Tibial nerve (tissue), 4 donors: Measurements from ENCODE around the gene ZNF14. TPM values are rescaled to one million over a fixed set of nuclear protein-coding genes. Genes with fewer than 3 reads are reported as not detected.
"Not testable (repeated sequence)": the region's sequence is repeated elsewhere in the genome, so short reads cannot be mapped to it uniquely, and the experiment has no call there.

Experiments used
- DNase-seq, 2 donors: peaks; one replicate each; pipeline ENCODE4 v3.0.0-alpha.2; 2019; ENCODE audit warnings: low spot score in 2 of 2
- H3K27ac ChIP-seq, 4 donors: fragments of 200-600 bp; sonication (generic) in 3 of 4; one replicate each; pipeline ENCODE4 v1.5.1; 2017 to 2019; ENCODE audit warnings: mild to moderate bottlenecking in 1 of 4
- H3K27me3 ChIP-seq, 2 donors: fragments of 200-600 bp; sonication (generic) in 1 of 2; one replicate each; pipeline versions ENCODE4 v1.5.1 to v1.6.0; 2017 to 2019
- H3K36me3 ChIP-seq, 3 donors: fragments of 200-600 bp; sonication (generic); one replicate each; pipeline ENCODE4 v1.5.1; 2018 to 2019
- H3K4me1 ChIP-seq, 4 donors: fragments of 200-600 bp; sonication (generic) in 3 of 4; one replicate each; pipeline ENCODE4 v1.5.1; 2017 to 2019
- H3K4me3 ChIP-seq, 4 donors: fragments of 200-600 bp; sonication (generic) in 3 of 4; one replicate each; pipeline ENCODE4 v1.5.1; 2017 to 2019; ENCODE audit warnings: mild to moderate bottlenecking in 1 of 4, moderate library complexity in 1 of 4
- H3K9me3 ChIP-seq, 4 donors: fragments of 200-600 bp; sonication (generic) in 3 of 4; one replicate each; pipeline ENCODE4 v1.5.1; 2017 to 2019
- EP300 ChIP-seq, 2 donors: sonication (generic); formaldehyde crosslinking; IDR thresholded peaks; one replicate each; pipeline ENCODE4 v1.6.1; 2017; ENCODE audit warnings: antibody characterized with exemption in 2 of 2, mild to moderate bottlenecking in 1 of 2
- POLR2A ChIP-seq, 2 donors: fragments of 450-650 bp; IDR thresholded peaks; one replicate each; pipeline ENCODE4 v1.6.1; 2017; ENCODE audit warnings: antibody characterized with exemption in 2 of 2, mild to moderate bottlenecking in 2 of 2, moderate library complexity in 2 of 2
- WGBS, 2 donors: methylation state at CpG; one replicate each; pipeline ENCODE4 v1.1.5; 2018; 5-methylcytosine and 5-hydroxymethylcytosine counted together
- total RNA-seq, 4 donors: library from RNA; depleted of rRNA; stranded (reverse); fragments of >200 nt; gene quantifications; one replicate each; pipeline ENCODE4 v1.1.0, GENCODE V29; 2016
- TF ChIP-seq, protein P1 (sequence below), 5 experiments: fragments of 200-600 bp in 3 of 5; fragments of 450-650 bp in 2 of 5; sonication (generic) in 3 of 5; IDR thresholded peaks; one replicate each; pipeline ENCODE4 v1.5.1; 2016 to 2019; ENCODE audit warnings: antibody characterized with exemption in 5 of 5, mild to moderate bottlenecking in 3 of 5, moderate library complexity in 2 of 5

Gene ZNF14
- total RNA-seq, 4 donors from 2014 or later: 12.0 to 14.2 (median 13.3) TPM

DNA sequence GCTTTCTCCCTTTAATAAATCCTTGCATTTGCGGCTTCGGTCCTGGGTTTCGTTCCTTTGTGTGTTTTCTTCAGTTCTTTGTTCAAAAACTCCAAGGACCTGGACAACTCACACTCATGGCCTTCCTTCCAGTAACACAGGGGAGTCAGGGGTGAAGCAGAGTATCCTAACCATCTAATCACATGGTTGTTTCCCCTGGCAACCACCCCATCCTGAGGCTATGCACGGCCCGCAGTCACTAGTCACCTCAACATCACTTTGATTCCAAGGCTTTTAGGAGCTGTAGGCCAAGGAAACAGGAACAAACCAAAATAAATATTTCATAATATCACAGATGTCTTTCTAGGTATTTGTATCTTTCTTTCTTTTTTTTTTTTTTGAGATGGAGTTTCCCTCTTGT is 35.3 kb downstream of the ZNF14 start:
- Histone ChIP-seq H3K36me3 (peaks cover 0 to 49% (median 0%) of the 10 kb centered on the region in 3 donors), H3K4me1 (no peaks in the 10 kb centered on the region), H3K27me3 (no peaks in the 10 kb centered on the region), H3K27ac (no peak overlapping the region), H3K9me3 (peaks cover 0 to 86% (median 28%) of the 10 kb centered on the region in 4 donors), H3K4me3 (no peak overlapping the region)
- TF ChIP-seq POLR2A (IDR thresholded peaks at IDR 0.05): no peak
- TF ChIP-seq EP300 (IDR thresholded peaks at IDR 0.05): no peak
- TF ChIP-seq, protein P1, sequence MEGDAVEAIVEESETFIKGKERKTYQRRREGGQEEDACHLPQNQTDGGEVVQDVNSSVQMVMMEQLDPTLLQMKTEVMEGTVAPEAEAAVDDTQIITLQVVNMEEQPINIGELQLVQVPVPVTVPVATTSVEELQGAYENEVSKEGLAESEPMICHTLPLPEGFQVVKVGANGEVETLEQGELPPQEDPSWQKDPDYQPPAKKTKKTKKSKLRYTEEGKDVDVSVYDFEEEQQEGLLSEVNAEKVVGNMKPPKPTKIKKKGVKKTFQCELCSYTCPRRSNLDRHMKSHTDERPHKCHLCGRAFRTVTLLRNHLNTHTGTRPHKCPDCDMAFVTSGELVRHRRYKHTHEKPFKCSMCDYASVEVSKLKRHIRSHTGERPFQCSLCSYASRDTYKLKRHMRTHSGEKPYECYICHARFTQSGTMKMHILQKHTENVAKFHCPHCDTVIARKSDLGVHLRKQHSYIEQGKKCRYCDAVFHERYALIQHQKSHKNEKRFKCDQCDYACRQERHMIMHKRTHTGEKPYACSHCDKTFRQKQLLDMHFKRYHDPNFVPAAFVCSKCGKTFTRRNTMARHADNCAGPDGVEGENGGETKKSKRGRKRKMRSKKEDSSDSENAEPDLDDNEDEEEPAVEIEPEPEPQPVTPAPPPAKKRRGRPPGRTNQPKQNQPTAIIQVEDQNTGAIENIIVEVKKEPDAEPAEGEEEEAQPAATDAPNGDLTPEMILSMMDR (IDR thresholded peaks at IDR 0.05): no peak
- 93 to 94% methylated on average over 5 of the region's 5 CpGs for WGBS, 2 donors
- no peak for DNase-seq

DNA sequence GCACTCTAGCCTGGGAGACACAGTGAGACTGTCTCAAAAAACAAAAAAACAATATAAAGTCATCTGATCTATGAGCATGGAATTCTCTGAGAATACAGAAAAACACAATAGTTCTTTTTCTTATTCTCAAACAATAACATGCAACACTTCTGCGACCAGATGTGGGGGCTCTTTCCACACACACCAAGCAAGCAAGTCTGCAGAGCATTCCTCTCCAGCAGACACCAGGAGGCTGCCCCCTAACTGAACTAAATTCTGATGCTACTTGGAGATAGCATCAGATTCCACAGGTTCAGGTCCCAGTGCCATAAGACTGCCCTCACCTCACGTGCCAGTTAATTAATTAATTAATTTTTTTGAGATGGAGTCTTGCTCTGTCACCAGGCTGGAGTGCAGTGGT is 36.5 kb downstream of the ZNF14 start:
- no peak for DNase-seq
- H3K27me3 ChIP-seq: no peaks in the 10 kb centered on the region
- H3K4me1 ChIP-seq: no peaks in the 10 kb centered on the region
- H3K27ac ChIP-seq: no peak overlapping the region
- H3K4me3 ChIP-seq: no peak overlapping the region
- peaks cover 0 to 74% (median 23%) of the 10 kb centered on the region in 4 donors for H3K9me3 ChIP-seq
- peaks cover 0 to 37% (median 0%) of the 10 kb centered on the region in 3 donors for H3K36me3 ChIP-seq
- WGBS, 2 donors: 79 to 82% methylated on average over 2 of the region's 2 CpGs
- no peak for TF ChIP-seq POLR2A (IDR thresholded peaks at IDR 0.05)
- no peak for TF ChIP-seq EP300 (IDR thresholded peaks at IDR 0.05)
- TF ChIP-seq, protein P1 (IDR thresholded peaks at IDR 0.05): no peak

DNA sequence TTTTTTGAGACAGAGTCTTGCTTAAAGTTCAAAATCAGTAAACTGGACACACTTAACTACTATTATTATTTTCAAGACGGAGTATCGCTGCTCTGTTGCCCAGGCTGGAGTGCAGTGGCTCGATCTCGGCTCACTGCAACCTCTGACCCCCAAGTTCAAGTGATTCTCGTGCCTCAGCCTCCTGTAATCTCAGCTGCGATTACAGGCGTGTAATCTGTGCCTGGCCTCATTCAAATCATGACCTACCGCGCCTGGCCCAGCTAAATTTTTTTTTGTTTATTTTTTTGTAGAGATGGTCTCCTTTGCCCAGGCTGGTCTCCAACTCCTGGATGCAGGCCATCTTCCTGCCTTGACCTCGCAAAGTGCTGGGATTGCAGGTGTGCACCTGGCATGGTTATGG is 41.2 kb downstream of the ZNF14 start:
- no peaks in the 10 kb centered on the region for H3K27me3 ChIP-seq
- H3K36me3 ChIP-seq: peaks cover 0 to 11% (median 0%) of the 10 kb centered on the region in 3 donors
- no peak overlapping the region for H3K4me3 ChIP-seq
- TF ChIP-seq EP300 (IDR thresholded peaks at IDR 0.05) (no peak), POLR2A (IDR thresholded peaks at IDR 0.05) (no peak)
- TF ChIP-seq, protein P1 (IDR thresholded peaks at IDR 0.05): no peak
- WGBS, 2 donors: 86 to 97% methylated on average over 10 of the region's 10 CpGs
- no peak overlapping the region for H3K27ac ChIP-seq
- H3K4me1 ChIP-seq: no peaks in the 10 kb centered on the region
- peaks cover 0 to 33% (median 5%) of the 10 kb centered on the region in 4 donors for H3K9me3 ChIP-seq
- DNase-seq: no peak

DNA sequence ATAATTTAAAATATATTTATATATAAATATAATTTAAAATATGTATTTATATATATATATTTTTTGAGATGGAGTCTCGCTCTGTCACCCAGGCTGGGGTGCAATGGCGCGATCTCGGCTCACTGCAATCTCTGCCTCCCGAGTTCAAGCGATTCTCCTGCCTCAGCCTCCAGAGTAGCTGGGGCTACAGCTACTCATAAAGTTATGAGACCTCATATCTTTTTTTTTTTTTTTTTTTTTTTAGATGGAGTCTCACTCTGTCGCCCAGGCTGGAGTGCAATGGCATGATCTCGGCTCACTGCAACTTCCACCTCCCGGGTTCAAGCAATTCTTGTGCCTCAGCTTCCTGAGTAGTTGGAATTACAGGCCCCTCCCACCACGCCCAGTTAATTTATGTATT is 43.9 kb downstream of the ZNF14 start:
- not testable (repeated sequence) for H3K4me3 ChIP-seq, H3K4me1 ChIP-seq, DNase-seq, H3K27ac ChIP-seq, H3K27me3 ChIP-seq
- Histone ChIP-seq H3K36me3 (peaks cover 0 to 26% (median 0%) of the 10 kb centered on the region in 3 donors), H3K9me3 (peaks cover 0 to 31% (median 5%) of the 10 kb centered on the region in 4 donors)
- WGBS, 2 donors: 96 to 99% methylated on average over 10 of the region's 10 CpGs

DNA sequence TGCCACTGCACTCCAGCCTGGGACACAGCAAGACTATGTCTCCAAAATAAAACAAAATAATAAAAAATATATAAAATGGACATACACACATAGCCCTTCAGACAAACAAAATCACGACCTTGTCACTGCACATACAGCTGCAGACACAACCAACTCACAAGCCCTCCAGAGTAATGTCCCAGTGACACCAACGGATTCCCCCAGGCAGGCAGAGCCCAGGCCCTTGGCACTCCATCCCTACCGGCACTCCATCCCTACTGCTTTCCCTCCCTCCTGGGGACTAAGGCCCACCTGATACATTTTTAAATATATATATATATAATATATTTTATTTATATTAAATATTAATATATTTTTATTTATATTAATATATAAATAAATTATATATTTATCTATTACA is 45.8 kb downstream of the ZNF14 start:
- Histone ChIP-seq H3K4me1 (no peaks in the 10 kb centered on the region), H3K36me3 (peaks cover 0 to 45% (median 0%) of the 10 kb centered on the region in 3 donors), H3K9me3 (peaks cover 0 to 48% (median 3%) of the 10 kb centered on the region in 4 donors), H3K27me3 (no peaks in the 10 kb centered on the region), H3K27ac (no peak overlapping the region), H3K4me3 (no peak overlapping the region)
- no peak for TF ChIP-seq POLR2A (IDR thresholded peaks at IDR 0.05)
- TF ChIP-seq, protein P1 (IDR thresholded peaks at IDR 0.05): no peak
- TF ChIP-seq EP300 (IDR thresholded peaks at IDR 0.05): no peak
- DNase-seq: no peak
- 90 to 97% methylated on average over 3 of the region's 3 CpGs for WGBS, 2 donors

DNA sequence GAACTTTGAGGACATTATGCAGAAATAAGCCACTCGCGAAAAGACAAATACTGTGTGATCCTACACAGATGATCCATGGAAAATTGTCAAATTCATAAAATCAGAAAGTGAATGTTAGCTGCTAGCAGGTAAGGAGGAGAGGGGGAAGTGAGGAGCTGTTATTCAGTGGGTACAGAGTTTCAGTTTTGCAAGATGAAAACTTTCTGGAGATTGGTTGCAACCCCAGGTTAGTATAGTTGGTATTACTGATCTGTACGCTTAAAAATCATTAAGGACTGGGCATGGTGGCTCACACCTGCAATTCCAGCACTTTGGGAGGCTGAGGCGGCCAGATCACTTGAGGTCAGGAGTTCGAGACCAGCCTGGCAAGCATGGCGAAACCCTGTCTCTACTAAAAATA is 46.3 kb downstream of the ZNF14 start:
- TF ChIP-seq POLR2A (IDR thresholded peaks at IDR 0.05) (no peak), EP300 (IDR thresholded peaks at IDR 0.05) (no peak)
- TF ChIP-seq, protein P1 (IDR thresholded peaks at IDR 0.05): no peak
- Histone ChIP-seq H3K4me1 (no peaks in the 10 kb centered on the region), H3K36me3 (peaks cover 0 to 50% (median 0%) of the 10 kb centered on the region in 3 donors), H3K9me3 (peaks cover 0 to 52% (median 3%) of the 10 kb centered on the region in 4 donors), H3K27me3 (no peaks in the 10 kb centered on the region), H3K4me3 (no peak overlapping the region), H3K27ac (no peak overlapping the region)
- 94 to 96% methylated on average over 6 of the region's 6 CpGs for WGBS, 2 donors
- no peak for DNase-seq

DNA sequence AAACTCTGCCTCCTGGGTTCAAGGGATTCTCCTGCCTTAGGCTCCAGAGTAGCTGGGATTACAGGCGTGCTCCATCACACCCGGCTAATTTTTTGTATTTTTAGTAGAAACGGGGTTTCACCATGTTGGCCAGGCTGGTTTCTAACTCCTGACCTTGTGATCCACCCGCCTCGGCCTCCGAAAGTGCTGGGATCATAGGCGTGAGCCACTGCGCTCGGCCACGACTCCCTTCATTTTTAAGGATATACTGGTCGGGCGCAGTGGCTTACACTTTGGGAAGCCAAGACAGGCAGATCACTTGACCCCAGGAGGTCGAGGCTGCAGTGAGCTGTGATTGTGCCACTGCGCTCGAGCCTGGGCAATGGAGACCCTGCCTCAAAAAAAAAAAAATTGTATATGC is 46.8 kb downstream of the ZNF14 start:
- not testable (repeated sequence) for H3K27ac ChIP-seq, H3K4me1 ChIP-seq, H3K4me3 ChIP-seq, H3K27me3 ChIP-seq, DNase-seq
- 97 to 98% methylated on average over 15 of the region's 15 CpGs for WGBS, 2 donors
- Histone ChIP-seq H3K9me3 (peaks cover 0 to 55% (median 3%) of the 10 kb centered on the region in 4 donors), H3K36me3 (peaks cover 0 to 55% (median 0%) of the 10 kb centered on the region in 3 donors)
